Head of caudate nucleus (tissue), 42 donors: Measurements from ENCODE around the gene SCFD1.
"Not testable (repeated sequence)": the region's sequence is repeated elsewhere in the genome, so short reads cannot be mapped to it uniquely, and the experiment has no call there.

Source experiments
- DNase-seq, 42 donors: peaks; one replicate each; pipeline versions ENCODE4 v3.0.0 to v3.0.0-alpha.2; 2020 to 2021; ENCODE audit warnings: mixed read lengths in 7 of 42
- intact Hi-C: fragments of 100-400 bp; cut with DNase I; formaldehyde crosslinking; loops from one replicate; pipeline ENCODE4 v1.15.0; 2022

Gene SCFD1

DNA sequence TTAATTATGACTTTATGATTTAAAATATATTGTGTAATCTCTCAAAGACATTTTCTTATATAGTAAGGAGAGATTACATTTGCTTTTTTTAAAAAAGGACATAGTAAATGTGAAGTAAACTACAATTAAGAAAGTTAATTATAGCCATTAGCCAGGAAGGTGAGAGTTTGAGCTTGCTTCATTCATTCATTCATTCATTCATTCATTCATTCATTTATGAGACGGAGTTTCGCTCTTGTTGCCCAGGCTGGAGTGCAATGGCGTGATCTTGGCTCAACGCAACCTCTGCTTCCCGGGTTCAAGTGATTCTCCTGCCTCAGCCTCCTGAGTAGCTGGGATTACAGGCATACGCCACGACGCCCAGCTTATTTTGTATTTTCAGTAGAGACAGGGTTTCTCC lies 17.4 kb upstream of the SCFD1 start:
- intact Hi-C loops, DNase-seq: not testable (repeated sequence)

DNA sequence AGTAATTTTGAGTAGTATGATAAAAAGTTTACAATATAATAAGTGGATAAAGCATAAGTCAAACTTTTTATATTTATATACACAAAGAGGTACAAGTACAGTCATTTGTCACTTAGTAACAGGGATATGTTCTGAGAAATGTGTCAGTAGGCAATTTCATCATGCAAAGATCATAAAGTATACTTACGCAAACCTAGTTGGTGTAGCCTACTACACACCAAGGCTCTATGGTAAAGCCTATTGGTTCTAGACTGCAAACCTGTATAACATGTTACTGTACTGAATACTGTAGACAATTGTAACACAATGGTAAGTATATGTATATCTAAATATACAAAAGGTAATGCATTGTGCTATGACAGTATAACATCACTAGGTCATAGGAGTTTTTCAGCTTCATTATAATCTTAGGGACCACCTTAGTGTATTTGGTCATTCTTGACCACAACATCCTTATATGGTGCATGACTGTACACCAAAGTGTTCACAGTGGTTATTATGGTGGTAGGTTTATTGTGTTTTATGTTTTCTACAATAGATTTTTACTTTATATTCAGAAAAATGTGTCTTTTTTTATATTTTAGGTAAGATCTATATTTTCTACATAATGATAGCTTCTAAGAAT lies 14.9 kb upstream of the SCFD1 start:
- intact Hi-C loops: no loop called here
- no peak for DNase-seq

- DNase-seq: no peak
Measured at GRCh38 chr14:30608533-30609006, 13.5 kb upstream of the SCFD1 start.

GRCh38 chr14:30610787-30611343 lies 11.3 kb upstream of the SCFD1 start:
- intact Hi-C loops: no loop called here
- DNase-seq: peak in 37 of 42 donors; percentile 13 to 74 (median 58)

More at GRCh38 chr14:30608533-30609006, 13.5 kb upstream of the SCFD1 start:
- intact Hi-C loops: no loop called here

DNA sequence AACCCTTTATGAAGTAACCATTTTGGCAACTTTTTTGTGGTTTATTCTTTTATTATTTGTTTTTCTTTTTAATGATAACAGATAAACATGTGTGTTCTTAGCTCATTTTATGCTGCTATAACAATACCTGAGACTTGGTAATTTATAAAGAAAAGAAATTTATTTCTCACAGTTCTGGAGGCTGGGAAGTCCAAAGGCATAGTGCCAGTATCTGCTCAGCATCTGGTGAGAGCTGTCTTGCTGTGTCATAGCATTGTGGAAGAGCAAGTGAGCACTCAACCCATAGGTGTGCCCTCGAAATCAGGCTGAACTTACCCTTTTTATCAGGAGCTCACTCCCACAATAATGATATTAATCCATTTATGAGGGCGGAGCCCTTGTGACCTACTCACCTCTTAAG lies 8.0 kb upstream of the SCFD1 start:
- intact Hi-C loops: no loop called here
- DNase-seq: no peak

DNA sequence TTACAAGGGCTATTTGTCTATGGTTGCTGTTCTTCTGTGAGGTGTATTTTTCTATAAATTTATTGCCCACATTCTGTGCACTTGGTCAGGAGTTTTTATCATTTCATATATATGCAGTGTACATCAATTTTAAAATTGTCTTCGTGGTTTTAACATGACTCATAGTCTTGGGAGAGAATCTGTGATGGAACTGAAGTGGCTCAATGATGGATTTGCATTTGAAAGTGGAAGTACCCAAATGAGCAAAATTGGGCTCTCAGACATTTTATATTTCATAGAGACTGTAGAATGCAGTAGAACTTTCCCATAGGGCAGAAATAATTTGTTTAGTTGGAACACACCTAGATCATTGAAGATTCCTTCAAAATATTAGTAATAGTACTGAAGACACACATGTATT lies 1.9 kb upstream of the SCFD1 start:
- intact Hi-C loops: no loop called here
- no peak for DNase-seq

GRCh38 chr14:30621354-30621939 lies 672 bp upstream of the SCFD1 start:
- DNase-seq: peak in 27 of 42 donors; percentile 9 to 58 (median 25)
- intact Hi-C loops: no loop called here

GRCh38 chr14:30623412-30624131 lies 1.5 kb downstream of the SCFD1 start:
- no peak for DNase-seq
- intact Hi-C loops: no loop called here

DNA sequence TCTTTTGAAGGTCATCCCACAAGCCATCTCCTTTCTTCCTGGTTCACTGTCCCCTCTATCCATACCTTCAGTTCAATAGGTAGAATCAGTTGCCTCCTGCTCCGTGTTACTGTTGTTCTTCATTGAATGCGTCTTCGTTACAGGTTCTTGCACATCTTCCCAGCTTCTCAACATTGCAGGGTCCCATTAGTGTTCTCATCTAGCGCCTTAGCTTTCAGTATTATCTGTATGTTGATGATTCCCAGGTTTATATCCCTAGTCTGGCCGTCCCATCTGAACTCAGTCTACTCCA lies 2.0 kb downstream of the SCFD1 start:
- no peak for DNase-seq
- intact Hi-C loops: no loop called here

- no peak for DNase-seq
- intact Hi-C loops: no loop called here
Measured at GRCh38 chr14:30625533-30625932, 3.4 kb downstream of the SCFD1 start.

- intact Hi-C loops, DNase-seq: not testable (repeated sequence)
Measured at GRCh38 chr14:30629432-30629831, 7.3 kb downstream of the SCFD1 start.

GRCh38 chr14:30630248-30630647 lies 8.1 kb downstream of the SCFD1 start:
- DNase-seq: no peak
- intact Hi-C loops: no loop called here

GRCh38 chr14:30632730-30633129 lies 10.6 kb downstream of the SCFD1 start:
- DNase-seq: no peak
- intact Hi-C loops: no loop called here

DNA sequence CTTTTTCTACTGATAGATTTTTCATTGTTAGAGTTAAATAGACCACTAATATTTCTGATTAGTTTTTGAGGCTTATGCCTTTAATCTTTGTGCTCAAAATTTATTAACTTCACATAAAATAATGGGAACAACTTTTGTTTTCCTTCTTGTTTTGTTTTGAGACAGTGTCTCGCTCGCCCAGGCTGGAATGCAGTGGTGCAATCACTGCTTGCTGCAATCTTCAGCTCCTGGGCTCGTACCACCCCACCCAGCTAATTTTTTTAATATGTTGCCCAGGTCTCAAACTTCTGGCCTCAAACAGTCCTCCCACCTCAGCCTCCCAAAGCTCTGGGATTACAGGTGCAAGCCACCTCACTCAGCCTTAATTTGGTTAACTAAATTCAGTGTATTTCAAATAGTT lies 16.8 kb downstream of the SCFD1 start:
- no peak for DNase-seq
- intact Hi-C loops: no loop called here

DNA sequence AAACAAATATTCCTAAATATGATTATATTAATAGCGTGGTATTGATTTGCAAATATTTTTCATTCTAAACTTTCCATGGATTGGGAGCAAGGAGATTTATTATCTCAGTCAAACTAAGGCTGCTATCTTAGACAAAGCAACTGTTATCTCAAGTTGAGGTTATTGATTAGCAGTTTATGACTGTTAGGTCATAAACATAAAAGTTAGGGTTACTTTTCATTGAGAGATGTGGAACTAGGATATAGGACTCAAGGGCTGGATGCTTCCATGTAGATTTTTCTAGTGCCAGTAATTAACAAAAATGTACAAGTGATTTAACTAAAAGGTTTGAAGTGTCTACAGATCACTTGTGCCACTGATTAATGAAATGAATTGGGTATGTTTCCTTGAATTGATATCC lies 19.1 kb downstream of the SCFD1 start:
- intact Hi-C loops: no loop called here
- DNase-seq: no peak

- intact Hi-C loops, DNase-seq: not testable (repeated sequence)
Measured at GRCh38 chr14:30644462-30644861, 22.3 kb downstream of the SCFD1 start.

GRCh38 chr14:30645600-30645999 lies 23.5 kb downstream of the SCFD1 start:
- DNase-seq: no peak

DNA sequence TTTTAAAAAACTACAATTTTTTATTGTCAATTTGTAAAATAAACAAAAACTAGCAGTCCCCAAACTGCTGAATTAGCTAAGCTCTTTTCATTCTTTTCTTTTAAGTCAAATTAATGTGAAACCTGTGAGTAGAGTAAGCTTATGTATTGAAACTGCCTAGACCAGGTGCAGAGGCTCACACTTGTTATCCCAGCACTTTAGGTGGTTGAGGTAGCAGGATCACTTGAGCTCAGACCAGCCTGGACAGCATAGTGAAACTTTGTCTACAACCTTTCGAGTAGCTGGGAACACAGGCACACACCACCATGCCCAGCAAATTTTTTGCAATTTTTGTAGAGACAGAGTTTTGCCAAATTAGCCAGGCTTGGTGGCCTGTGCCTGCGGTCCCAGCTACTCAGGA lies 26.4 kb downstream of the SCFD1 start:
- no peak for DNase-seq

More at GRCh38 chr14:30645600-30645999, 23.5 kb downstream of the SCFD1 start:
- intact Hi-C loops: no loop called here

GRCh38 chr14:30651937-30652336 lies 29.8 kb downstream of the SCFD1 start:
- DNase-seq: no peak
- intact Hi-C loops: no loop called here

More for the DNA sequence above, 26.4 kb downstream of the SCFD1 start:
- intact Hi-C loops: no loop called here

GRCh38 chr14:30655124-30655523 lies 33.0 kb downstream of the SCFD1 start:
- intact Hi-C loops: no loop called here
- no peak for DNase-seq
